WTC11 (cell line): ENCODE measurements around the gene RASSF3.

Experiments used
- ATF1 ChIP-seq: sonication (generic); formaldehyde crosslinking; IDR thresholded peaks from 2 replicates; pipeline ENCODE4 v1.8.1; 2023; ENCODE audit warnings: mild to moderate bottlenecking, moderate library complexity, missing genetic modification reagents
- CTCF ChIP-seq: fragments of 200-600 bp; IDR thresholded peaks from 2 replicates; pipeline ENCODE4 v1.8.0; 2022; ENCODE audit warnings: antibody characterized with exemption
- FOXJ3 ChIP-seq: sonication (generic); formaldehyde crosslinking; IDR thresholded peaks from 2 replicates; pipeline ENCODE4 v1.9.0; 2021; ENCODE audit warnings: missing genetic modification reagents, mild to moderate bottlenecking, borderline replicate concordance
- HMGXB4 ChIP-seq: sonication (generic); formaldehyde crosslinking; IDR thresholded peaks from 2 replicates; pipeline ENCODE4 v1.8.1; 2023; ENCODE audit warnings: mild to moderate bottlenecking, moderate library complexity, missing genetic modification reagents
- PREB ChIP-seq: sonication (generic); formaldehyde crosslinking; IDR thresholded peaks from 2 replicates; pipeline ENCODE4 v1.8.1; 2022; ENCODE audit warnings: mild to moderate bottlenecking, missing genetic modification reagents, moderate library complexity, borderline replicate concordance
- SMAD3 ChIP-seq: sonication (generic); formaldehyde crosslinking; IDR thresholded peaks from 2 replicates; pipeline ENCODE4 v1.8.0; 2022; ENCODE audit warnings: missing genetic modification reagents, mild to moderate bottlenecking, borderline replicate concordance
- USF2 ChIP-seq: sonication (generic); formaldehyde crosslinking; IDR thresholded peaks from 2 replicates; pipeline ENCODE4 v1.8.1; 2023; ENCODE audit warnings: mild to moderate bottlenecking, missing genetic modification reagents, moderate library complexity
- ZBTB21 ChIP-seq: sonication (generic); formaldehyde crosslinking; IDR thresholded peaks from 2 replicates; pipeline ENCODE4 v1.8.1; 2023; ENCODE audit warnings: mild to moderate bottlenecking, missing genetic modification reagents, borderline replicate concordance
- ZNF416 ChIP-seq: fragments of 250-450 bp; sonication (Bioruptor Pico); IDR thresholded peaks from 2 replicates; pipeline ENCODE4 v1.9.0; 2021; ENCODE audit warnings: mild to moderate bottlenecking, inconsistent platforms

- TF ChIP-seq USF2 (CRISPR knock-in tag) (no peak), ATF1 (no peak), FOXJ3 (CRISPR knock-in tag) (no peak), ZNF416 (no peak), SMAD3 (no peak), CTCF (no peak), PREB (no peak), HMGXB4 (CRISPR knock-in tag) (no peak), ZBTB21 (CRISPR knock-in tag) (no peak)
These were observed 2.5 kb downstream of the RASSF3 start for GRCh38 chr12:64612843-64613242.
